Middle frontal gyrus (tissue), 1 donor: ENCODE data around the gene FNIP1.
"Not testable (repeated sequence)": the region's sequence is repeated elsewhere in the genome, so short reads cannot be mapped to it uniquely, and the experiment has no call there.

Experiments used
- DNase-seq: peaks from one replicate; pipeline ENCODE4 v3.0.0-alpha.2; 2015; ENCODE audit warnings: low spot score; ENCODE audit errors: extremely low spot score

FNIP1 gene

DNA sequence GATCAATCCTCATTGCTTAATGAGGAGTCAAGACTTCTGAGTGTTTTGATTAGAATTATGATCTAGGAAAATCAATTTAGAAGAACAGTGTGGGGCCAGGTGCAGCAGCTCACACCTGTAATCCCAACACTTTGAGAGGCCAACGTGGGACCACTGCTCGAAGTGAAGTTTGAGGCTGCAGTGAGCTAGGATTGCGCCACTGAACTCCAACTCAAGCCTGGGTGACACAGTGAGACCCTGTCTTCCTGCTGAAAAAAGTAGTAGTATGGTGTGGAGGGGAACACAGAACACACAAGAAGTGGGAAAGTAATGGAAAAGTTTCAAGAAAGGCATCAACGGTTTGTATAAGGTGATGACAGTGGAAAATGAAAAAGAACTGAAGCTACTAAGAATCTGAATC lies 9.1 kb downstream of the FNIP1 start:
- DNase-seq, result no peak

DNA sequence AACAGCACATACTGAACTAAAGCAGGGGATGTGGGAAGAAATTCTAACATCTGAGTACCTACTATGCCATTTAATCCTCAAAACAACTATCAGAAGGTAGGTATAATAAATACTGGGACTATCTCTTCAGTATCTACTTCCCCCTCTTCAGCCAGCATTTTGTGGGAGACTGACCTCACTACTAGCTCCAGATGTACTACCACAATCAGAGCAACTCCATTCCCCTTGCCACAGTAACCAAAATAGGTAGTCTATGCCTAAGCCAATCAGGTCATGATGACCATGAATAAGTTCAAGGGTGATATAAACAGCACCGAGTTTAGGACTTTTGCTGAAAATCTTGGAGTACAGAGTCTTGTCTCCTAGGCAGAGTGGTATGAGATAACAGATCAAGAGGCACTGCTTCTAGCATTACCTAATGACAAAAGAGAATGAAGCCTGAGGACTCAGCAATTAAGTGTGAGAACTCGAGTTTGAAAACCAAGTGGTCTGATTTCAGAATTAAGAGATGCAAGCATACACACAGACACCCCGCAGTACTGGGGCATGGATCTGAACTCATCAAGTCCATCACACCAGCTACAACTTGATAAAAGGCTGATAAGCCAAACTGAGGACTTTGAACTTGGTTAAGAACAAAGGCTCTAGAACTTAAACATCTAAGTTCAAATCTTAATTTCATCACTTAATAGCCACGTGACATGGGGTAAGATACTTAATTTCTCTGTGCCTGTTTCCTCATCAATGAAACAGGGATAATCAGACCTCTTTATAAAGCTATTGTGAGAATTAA lies 9.7 kb downstream of the FNIP1 start:
- DNase-seq, result no peak

DNA sequence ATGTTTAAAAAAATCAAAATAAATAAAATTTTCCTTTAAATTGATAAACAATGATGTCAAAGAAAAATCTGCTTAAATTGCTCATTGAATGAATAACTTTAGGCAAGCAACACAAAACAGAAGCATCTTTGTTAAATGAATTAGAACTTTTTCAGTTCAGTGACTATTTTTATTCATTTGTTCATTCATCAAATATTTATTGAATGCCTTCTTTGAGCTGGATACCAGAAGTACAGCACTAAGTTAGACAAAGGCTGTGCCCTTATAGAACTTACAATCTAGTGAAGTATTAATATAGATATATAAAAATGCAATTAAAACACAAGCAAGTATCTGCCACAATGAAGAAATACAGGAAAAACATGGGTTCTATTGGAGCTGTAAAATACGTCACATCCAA lies 10.8 kb downstream of the FNIP1 start:
- DNase-seq, result no peak

GRCh38 chr5:131783874-131784273 lies 12.9 kb downstream of the FNIP1 start:
- no peak for DNase-seq

- DNase-seq, result no peak
These were observed 13.5 kb downstream of the FNIP1 start for GRCh38 chr5:131783357-131783756.

DNA sequence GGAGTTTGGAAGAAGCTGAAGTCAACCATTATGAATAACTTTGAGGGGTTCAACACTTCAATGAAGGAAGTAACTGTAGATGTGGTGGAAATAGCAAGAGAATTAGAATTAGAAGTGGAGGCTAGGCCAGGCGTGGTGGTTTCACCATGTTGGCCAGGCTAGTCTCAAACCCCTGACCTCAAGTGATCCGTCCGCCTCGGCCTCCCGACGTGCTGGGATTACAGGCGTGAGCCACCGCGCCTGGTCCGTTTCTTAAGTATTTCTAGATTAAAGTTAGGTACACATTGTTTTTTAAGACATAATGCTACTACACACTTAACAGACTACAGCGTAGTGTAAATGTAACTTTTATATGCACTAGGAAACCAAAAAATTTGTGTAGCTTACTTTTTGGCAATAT lies 14.1 kb downstream of the FNIP1 start:
- no peak for DNase-seq

GRCh38 chr5:131778141-131778540 lies 18.7 kb downstream of the FNIP1 start:
- not testable (repeated sequence) for DNase-seq

- DNase-seq, result no peak
These were observed 20.4 kb downstream of the FNIP1 start for GRCh38 chr5:131776450-131776849.

DNA sequence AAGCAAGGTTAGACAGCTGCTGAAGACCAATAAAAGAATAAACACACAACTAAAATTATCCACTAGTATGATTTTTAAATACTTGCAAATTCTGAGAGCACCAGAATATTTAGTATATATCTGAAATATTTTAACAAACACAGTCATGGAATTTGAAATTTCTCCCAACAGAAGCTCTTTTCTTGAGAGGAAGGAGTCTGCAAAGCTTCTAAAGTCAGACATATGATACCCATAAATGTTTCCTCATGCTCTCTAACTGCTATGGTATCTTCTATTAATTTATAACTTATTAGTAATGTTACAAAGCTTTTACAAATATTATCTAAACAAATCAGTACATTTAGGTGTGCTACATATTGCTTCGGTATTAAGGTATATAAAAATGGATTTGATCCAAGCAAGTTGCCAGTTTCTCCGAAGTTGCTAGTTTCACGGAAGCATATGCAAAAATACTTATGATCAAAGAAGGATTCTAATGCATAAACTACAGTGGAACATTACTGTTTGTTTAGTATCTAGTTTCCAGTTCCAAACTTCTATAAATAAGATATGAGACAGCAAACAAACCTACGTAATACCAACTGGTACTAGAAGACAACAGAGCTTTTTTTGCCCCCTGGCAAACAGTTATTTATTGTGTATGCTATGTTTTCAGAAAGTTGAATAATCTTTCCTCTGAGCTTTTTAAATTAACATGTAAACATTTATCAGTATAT lies 22.0 kb downstream of the FNIP1 start:
- DNase-seq, result no peak

- DNase-seq, result peak; percentile 73
These were observed 23.0 kb downstream of the FNIP1 start for GRCh38 chr5:131773805-131774204.

DNA sequence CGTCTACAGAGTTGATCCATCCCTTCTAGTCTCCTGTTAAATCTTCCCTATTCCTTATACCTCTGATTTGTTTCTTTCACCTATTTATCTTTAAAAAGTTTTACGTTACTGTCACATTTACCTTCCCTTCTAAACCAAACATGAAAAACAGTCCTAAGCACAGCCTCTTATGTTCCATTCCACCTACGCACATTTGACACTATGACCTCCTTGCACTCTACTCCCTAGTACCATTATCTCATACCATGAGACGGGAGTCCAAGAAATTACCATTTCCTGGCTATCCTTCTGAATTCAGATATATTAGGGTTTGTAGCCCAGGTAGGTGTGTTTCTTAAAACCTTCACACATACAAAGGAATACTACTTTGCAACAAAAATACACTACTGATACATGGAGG lies 25.1 kb downstream of the FNIP1 start:
- DNase-seq, result no peak

GRCh38 chr5:131769961-131770360 lies 26.9 kb downstream of the FNIP1 start:
- DNase-seq, result no peak

DNA sequence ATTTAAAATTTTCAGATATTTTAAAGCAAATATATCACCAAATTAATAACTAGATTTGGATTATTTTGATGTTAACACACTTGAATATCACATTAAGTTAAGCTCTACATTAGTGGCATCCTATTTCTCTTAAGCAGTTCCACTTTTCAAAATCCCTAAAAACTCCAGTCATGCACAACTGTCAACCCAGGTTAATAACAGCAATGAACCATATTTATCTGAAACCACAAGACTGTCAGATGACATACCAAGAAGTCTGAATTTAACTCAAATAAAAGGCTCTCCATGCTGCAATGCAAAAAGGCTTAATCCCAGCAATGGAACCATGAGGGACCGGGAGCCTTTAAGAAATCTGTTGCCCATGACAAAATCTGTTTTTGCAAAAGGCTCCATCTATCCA lies 27.5 kb downstream of the FNIP1 start:
- no peak for DNase-seq

GRCh38 chr5:131767891-131768290 lies 28.9 kb downstream of the FNIP1 start:
- DNase-seq, result no peak

- DNase-seq, result no peak
These were observed 30.1 kb downstream of the FNIP1 start for GRCh38 chr5:131766689-131767088.

DNA sequence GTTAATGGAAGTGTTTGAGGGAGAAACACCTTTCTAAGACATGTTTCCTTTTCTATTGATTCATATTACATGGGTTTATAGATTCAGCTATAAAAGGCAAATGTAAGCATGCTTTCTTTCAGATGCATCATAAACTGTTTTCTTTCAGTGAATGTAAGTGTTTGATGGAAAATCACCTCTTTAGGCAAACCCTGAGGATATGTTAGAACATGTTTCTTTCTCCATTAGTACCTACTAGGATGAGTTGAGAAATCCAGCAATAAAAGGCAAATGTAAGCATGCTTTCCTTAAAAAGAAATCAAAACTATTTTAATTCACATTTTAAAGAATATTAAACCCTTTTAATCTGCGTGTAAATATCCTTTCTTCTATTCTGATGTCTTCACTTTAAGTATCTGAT lies 31.6 kb downstream of the FNIP1 start:
- DNase-seq, result no peak

- no peak for DNase-seq
These were observed 32.8 kb downstream of the FNIP1 start for GRCh38 chr5:131763968-131764367.

- DNase-seq, result no peak
These were observed 36.0 kb downstream of the FNIP1 start for GRCh38 chr5:131760793-131761192.

- no peak for DNase-seq
These were observed 37.1 kb downstream of the FNIP1 start for GRCh38 chr5:131759704-131760103.

DNA sequence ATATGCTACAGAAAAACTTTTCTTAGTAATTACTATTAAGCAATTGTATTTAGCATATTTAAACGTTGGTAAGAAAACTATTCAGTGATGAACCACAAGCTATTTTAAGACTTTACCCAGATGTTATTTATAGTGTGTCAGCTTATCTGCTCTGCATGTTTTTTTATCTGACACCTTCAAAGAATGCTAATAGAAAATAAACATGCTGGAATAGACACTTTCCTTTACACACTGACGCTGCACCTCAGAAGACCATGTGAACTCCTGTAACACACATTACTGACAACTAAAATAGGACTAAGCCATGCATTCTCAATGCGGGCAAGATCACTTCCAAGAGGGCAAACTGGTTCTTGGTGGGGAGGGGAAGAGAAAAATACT lies 38.3 kb downstream of the FNIP1 start:
- no peak for DNase-seq

GRCh38 chr5:131757830-131758519 lies 38.8 kb downstream of the FNIP1 start:
- DNase-seq, result no peak

- no peak for DNase-seq
These were observed 39.9 kb downstream of the FNIP1 start for GRCh38 chr5:131756942-131757341.
